GM18861 (cell line): ENCODE data around the gene BTBD2.
A peak's percentile ranks its signal among the peaks of the same experiment; 100 is the strongest.

Experiments
- ATAC-seq: cut with Tn5 transposase; IDR thresholded peaks from one replicate; pipeline ENCODE4 v1.9.1; 2021; ENCODE audit not compliant: unreplicated experiment

The BTBD2 gene

DNA sequence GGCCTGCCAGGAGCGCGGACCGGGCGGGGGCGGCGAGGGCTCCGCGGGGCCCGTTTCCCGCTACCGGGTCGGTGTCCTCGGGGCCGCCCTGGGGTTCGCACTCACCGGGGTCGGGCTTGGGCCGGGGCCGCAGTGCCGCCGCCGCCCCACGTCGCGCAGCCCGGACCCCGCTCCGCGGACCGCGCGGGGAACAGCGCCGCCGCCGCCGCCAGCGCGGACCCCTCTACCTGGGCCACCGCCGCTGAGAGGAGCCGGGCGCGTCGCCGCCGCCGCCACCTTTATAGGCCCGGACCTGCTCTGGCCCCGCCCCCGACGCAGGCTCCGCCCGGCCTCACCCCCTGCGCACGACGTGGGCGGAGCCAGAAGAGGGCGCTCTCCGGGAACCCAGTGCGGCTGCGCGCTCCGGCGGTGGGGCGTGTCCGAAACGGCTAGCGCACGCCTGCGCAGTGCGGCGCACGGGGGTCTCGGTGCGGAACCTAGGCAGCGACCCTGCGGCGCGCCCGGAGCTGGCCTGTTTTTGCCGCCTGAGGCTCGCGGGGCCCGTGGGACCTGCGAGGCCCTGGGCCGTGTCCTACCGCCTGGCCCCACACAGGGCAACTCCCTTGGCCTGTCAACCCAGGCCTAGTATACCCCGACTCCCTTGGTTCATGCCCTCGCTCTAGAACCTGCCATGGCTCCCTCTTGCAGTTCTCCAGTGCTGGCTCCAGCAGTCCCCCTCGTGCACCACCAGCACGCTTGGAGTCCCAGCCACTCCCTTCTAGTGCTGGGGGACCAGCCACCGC is 35.7 kb upstream of the BTBD2 start, which contains the start of gene MKNK2:
TSS of gene MKNK2 (minus strand) at position 254 of the 782 bp plus-strand sequence. CDS start 393 bp downstream, outside the sequence.
- peak; percentile 39 for ATAC-seq

DNA sequence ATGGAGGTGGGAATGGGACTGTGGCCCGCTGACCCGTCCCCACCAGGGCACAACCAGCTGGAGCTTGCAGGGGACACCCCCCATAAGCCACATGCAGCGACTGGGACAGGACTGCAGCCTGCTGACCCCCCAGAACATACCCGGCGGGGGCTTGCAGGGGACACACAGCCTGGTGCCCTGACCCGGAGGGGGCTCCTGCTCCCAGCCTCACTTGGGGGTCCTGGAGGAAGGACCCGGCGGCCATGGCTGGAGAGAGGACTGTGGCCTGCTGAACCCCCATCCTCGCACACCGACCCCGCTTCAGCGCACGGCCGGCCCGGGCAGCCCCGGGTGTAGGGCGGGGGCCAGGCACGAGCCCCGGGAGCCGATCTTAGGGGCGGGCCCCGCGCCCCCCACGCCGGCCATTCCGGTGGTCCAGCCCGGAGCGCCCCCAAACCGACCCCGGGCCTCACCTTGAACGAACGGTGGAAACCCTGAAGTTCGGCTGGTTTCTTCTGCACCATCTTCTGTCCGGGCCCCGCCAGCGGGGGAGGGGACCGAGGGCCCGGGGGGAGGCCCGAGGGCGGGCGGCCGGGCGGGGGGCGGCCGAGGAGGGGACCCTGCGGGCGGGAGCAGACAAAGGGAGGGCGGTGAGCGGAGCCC is 35.0 kb upstream of the BTBD2 start:
- ATAC-seq = no peak

DNA sequence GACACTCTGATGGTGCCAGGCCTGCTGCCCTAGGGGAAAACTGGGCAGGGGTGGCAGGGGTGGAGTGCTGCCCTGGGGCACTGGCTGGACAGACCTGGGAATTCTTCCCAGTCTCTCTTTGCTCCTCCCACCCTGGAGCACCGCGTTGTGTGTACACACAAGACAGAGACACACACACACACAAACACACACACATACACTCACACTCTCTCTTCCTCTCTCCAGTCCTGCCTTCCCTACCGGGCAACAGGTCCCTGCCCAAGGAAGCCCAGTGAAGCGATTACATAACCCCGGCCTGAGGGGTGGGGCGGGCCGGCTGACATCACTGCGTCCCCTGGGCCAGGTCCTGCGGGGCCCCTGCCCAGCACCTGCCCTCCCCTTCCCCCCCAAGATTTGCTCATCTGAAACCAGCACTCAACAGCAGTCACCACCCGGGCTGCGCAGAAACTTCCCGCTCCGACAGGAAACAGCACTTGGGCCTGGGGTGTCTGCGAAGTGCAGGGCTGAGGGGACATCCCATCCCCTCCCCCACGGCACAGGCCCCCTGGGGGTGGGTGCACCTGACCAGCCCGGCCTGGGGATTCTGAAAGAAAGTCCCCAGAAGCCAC is 34.3 kb upstream of the BTBD2 start:
- no peak for ATAC-seq

DNA sequence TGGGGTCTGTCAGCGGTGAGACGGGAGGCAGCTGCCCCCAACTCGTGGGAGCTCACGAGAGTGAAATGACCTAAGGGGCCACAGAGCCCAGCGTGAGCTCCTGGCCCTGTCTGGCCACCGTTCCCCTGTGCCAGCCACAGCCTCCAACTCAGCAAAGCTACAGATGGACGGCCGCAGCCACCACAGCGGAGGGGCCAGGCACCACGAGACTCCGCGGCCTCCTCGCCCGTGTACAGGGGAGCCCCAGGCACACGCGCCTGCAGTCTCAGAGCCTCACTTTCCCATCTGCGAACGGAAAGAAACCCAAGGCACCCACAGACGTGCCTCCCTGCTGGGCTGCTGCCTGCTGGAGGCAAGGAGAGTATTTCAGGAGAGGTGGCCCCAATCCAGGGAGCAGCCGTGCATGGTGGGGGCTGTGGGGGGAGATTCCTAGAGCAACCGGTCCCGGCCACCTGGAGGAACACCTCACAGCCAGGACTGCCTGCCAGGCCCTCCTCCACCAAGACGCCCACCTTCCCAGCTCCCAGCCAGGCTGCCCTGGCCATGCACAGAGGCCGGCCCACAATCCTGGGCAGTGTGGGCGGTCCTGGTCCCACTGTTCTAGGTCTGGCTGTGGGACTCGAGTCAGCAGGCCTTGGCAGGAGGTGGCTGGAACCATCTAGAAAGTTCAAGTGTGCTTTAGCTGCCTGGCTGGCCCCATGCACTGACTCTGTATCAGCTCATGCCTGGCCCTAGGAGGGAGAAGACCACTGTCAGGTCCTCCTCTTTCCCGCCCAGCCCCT is 33.6 kb upstream of the BTBD2 start:
- ATAC-seq = no peak

DNA sequence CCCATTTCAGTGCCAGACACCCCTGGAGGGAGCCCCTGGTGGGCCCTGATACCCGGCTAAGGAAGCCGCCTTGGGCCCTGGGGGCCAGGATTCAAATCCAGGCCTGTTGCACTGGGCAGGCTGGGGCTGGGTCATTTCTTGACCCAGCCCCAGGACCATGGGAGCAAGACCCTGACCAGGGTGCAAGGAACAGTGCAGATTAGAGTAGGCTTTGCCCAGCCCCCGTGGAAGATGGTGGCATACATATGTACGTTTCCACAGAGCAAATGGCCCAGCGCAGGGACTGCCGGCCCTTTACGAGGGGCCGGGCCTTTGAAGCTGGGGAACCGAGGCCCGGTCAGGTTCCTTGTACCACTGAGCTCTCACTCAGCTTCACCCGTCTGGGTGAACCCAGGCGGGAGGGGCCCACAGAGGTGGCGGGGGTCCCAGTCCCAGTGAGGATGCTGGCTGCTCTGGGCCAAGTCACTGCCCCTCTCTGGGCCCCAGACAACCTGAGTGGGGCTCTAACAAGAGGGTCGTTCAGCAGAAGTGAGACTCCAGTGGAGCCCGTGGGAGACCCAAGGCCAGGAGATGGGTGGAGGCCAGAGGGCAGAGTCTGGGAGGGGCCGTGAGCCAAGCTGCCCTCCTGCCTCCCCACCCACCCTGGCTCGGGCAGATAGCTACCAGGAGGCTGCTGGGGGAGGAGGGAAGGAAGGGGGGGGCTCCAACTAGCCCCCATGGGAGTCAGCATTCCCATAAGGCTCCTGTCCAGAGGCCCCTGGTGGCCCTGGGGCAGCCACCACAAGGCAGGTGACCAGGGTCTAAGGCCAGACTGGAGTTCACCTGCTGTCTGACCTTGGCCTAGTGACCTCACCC is 32.8 kb upstream of the BTBD2 start:
- ATAC-seq = no peak

DNA sequence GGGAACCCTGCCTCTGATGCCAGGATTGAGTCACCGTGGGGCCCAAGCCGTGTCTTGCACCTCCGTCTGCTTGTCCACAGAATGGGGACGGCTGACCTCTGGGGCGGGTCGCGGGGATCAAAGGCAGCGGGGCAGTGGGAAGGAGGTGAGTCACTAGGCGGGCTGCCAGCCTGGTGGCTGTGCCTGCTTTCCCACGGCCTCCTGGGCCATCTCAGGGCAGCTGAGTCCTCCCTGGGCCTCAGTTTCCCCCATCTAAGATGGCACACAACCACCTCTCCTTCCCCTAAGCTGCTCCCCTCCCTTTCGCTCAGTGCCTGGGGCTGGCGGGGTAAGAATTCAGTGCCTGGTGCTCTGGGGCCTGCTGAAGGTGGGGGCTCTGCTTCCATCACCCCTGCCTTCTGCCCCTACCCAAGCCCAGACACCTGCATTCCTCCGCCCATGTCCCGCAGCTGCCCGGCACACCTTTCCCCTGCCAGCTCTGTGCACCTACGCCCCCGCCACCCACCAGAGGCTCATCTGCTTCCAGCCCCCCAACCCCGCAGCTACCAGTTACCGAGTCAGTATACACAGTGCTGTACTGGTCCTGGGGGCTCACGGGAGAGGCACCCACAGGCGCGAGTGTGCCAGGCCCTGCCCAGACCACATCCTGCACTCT is 32.1 kb upstream of the BTBD2 start:
- ATAC-seq = no peak

DNA sequence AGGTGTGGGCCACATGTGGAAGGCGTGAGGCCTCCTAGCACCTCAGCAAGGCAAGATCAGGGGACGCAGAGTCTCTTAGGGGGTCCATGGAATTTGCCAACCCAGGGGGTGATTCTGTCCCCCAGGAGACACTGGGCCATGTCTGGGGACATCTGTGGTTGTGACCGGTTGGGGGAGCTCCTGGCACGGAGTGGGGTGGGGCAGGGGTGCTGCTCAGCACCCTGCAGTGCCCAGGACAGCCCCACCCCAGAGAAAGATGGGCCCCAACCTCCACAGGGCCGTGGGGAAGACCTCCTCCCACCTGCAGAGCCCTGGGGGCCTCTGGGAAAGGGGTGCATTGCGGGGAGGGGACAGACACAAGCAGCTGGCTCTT is 31.5 kb upstream of the BTBD2 start:
- no peak for ATAC-seq

DNA sequence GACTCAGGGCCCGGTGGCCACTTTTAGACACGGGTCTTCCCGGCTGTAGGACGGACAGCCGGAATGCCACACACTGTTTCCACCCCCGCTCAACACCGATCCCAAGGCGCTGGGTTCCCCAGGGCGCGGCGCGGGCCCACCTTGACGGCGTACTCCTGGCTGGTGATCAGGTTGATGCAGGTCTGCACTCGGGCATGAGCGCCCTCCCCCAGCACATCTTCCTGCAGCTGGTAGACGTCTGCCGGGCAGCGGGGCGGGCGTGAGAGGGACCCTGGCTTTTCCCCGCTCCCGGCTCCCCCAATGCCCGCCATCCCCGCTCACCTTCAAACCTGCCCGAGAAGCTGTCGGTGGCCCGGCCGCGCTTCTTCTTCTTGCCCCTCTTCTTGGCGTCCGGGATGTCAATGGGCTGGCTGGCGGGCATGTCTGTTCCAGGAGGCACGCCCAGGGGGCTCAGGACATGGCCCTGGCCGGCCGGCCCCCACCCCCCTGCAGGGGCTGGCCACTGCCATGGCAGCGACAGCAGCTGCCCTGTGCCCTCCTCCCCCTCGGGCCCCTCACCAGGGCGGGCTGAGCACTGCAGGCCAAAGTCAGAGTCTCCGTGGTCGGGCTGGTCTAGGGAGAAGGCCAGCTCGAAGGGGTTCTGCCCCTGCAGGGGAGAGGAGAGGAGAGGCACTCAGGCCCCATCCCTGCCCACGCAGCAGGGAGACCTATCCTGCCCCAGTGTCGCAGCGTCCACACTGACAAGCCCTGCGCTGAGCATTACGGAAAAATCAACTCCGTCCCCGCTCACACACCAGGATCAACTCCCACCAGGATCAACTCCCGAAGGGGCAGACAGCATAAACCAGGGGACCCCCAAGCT is 30.8 kb upstream of the BTBD2 start:
- no peak for ATAC-seq

DNA sequence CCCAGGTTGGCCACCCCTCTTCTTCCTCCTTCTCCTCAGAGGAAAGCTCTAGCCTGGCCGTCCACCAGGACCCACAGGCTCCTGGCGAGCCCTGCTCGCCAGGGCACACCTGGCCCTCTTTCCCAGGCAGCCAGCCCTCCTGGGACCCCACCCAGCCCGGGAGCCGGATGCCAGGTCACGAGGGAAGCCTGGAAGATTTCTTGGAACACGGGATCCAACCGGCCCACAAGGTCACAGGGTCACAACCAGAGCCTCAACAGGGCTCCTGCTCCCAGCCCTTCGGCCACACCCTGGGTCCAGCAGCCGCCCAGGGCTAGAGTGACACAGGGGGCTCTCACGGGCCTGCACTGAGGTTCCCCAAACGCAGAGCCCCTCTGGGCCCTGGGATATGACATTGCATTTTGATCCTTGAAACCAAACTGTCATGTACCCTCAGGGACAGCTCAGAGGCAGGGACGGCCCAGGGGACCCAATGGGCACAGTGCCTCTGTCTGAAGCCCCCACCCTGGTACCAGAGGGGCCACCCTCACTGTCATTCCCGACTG is 30.1 kb upstream of the BTBD2 start:
- ATAC-seq = no peak

DNA sequence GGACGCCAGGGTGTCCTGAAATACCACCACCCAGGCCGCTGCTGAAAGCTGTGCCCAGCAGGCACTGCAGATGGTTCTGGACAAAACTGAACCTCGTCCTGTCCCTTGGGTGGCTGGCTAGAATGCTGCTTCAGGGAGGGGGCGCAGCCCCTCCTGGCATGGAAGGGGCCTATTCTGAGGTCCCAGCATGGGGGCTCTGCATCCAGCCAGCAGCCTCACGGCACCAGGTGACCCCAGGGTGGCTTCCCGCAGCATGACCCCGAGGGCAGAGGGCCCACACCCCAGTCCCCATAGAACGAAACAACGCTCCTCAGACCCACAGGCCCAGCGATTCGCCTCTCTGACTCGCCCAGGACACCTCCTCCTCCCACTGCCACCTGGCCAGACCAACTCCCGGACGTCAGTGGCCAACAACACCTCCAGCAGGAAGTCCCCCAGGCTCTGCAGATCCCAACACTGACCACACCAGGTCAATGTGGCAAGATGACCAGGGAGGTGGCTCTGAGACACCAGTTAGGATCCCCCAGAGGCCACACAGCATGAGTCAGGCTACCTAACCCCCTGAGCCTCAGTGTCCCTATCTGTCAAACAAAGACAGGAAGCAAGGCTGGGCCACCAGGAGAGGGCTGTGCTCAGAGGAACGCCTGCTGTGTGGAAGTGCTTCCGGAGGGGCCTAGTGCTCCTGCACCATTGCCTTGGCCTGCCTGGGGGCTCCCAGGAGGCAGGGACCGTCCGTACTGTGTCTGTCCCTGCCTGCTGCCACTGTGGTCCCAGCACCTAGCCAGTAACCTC is 29.4 kb upstream of the BTBD2 start:
- no peak for ATAC-seq

DNA sequence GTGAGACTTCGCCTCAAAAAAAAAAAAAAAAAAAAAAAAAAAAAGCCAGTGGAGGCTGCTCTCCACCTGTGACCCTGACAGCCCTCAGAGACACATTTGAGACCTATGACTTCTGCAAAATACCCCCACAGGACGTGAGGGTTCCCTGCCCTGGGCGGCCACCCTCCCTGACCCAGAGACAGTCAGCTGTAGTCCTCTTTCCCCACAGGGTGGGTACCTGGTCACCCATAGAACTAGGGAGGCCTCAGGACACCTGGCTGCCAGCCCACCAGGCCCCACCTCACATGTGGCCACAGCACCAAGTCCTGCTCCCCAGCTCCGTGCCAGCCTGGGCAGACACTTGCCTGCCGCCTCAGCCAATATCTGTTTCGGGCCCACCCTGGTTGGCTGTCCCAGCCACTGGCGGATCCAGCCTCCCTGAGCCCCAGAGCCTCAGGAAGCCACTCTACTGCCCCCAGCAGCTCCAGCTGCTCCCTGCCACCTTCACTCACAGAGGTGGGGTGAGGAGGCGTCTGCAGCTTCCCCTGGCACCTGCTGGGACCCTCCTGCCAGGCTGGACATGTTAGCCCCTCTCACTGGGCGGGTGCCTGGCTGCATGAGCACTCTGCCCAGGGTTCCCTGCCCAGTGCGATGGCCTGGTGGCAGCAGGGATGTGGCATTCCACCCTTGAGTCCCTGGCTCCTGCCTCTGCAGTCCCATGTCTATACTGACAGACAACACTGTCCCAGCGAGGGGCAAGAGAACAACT is 28.6 kb upstream of the BTBD2 start:
- ATAC-seq = no peak

DNA sequence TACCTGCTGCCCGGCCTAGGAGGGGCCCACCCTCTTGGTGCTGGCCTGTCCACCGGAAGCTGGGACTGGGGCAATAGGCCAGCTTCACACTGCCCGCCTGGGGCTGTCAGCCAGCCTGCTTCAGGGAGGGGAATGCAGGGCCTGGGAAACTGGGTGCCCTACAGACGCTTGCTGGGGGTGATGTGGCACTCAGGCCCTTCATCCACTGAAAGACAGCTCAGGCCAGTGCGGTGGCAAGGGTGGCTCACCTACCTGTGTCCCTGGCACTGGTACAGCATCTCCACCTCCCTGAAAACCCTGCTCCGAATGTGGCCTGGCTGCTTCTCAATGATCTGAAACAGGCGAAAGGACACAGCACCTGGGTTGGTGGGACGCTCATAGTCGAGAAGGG is 27.7 kb upstream of the BTBD2 start:
- no peak for ATAC-seq

DNA sequence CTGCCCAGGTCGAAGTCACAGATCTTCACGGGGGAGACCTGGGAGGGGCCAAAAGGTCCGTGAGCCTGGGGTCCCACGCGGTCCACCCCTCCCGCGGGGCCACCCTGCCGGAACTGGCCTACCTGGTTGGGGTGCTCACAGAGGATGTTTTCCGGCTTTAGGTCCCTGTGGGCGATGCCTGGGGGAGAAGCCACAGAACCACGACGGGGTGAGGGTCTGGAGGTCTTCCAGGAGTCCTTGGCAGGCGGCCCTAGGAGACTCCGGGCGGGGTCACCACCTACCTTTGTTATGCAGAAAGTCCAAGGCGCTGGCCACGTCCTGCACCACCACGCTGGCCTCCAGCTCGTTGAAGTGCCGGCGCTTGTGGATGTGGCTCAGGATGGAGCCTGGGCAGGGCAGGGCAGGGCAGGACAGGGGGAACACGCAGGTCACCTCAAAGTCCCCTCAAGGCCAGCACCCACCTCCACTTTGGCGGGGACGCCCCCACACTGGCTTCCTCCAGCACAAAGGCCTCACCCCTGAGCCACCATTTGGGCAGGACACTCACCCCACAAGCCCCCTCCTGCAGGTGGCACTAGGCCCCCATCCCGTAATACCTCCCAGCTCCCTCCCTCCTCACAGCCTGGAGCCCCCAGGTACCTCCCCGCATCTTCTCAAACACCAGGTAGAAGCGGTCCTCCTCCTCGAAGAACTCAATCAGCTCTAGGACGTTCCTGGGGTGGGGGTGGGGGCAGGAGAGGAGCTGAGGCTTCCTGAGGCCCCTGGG is 27.2 kb upstream of the BTBD2 start:
- ATAC-seq = no peak

DNA sequence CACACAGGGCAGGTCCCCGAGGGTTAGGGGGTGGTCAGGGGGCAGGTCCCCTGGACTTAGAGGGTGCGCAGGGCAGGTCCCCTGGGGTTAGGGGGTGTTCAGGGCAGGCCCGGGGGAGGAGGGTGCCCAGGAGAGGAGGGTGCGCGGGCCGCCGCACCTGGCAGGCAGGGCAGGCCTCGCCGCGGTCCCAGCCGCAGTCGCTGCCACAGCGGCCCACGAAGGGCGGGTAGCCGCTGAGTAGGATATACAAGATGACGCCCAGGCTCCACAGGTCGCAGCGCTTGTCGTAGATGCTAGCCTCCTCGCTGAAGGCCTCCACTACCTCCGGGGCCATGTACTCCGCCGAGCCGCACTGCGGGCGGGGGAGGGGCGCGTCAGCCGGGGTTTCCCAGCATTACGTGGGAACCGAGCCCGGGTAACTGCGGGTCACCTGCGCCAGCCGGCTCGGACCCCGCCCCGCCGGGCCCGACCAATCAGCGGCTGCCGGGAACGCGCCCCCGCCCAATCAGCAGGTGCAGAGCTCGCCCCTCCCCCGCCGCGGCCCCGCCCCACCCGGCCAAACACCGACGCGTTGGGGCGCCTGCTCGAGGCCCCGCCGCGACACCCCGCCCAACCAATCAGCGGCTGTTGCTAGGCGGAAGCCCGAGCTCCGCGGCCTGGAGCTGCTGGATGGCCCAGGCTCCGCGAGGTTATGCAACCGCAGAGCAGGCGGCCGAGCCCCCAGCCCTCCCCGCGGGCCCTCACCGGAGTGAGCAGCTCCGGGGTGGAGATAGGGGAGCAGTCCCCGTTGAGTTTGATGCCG is 26.4 kb upstream of the BTBD2 start:
- peak; percentile 39 for ATAC-seq

DNA sequence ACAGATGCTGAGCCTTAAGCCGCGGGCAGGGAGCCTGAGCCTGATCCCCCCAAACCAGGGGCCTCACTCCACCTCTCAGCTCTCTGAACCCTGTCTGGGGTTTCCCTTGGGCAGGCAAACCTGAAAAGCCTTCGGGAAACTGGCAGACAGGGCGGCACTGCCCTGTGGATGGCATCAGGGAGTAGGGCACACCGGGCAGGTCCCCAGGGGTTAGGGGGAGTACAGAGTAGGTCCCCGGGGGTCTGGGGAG is 25.8 kb upstream of the BTBD2 start:
- ATAC-seq = no peak
